ENCODE data around the gene RNF133. TPM values are rescaled to one million over a fixed set of nuclear protein-coding genes. Genes with fewer than 3 reads are reported as not detected.

The RNF133 gene
- 1.0 TPM for total RNA-seq

GRCh38 chr7:122699017-122699416, at the start of gene RNF133:
TSS of gene RNF133 (minus strand) at chr7:122699117. CDS start at chr7:122698918, 199 bp downstream.
- Histone ChIP-seq H3K36me3 (ENCODE audit: control insufficient read depth in 3 of 3, insufficient read depth in 3 of 3, low read length in 3 of 3) (no peaks in the 10 kb centered on the region), H3K9me3 (ENCODE audit: control insufficient read depth in 3 of 3, low read length in 3 of 3) (no peaks in the 10 kb centered on the region), H3K27ac (ENCODE audit: low read depth, low read length) (no peak within 1 kb of the TSS), H3K27me3 (ENCODE audit: control insufficient read depth in 3 of 3, insufficient read depth in 3 of 3, low read length in 3 of 3) (no peaks in the 10 kb centered on the region), H3K4me3 (ENCODE audit: low read length in 3 of 3) (no peak within 1 kb of the TSS), H3K9ac (ENCODE audit: low read depth in 1 of 3, low read length in 3 of 3) (no peak within 1 kb of the TSS), H3K4me1 (ENCODE audit: control insufficient read depth in 3 of 3, insufficient read depth in 3 of 3, low read length in 3 of 3) (no peaks in the 10 kb centered on the region)

GRCh38 chr7:122748195-122748594, 49.3 kb upstream of the RNF133 start:
- Histone ChIP-seq H3K27ac (ENCODE audit: low read depth, low read length) (no peak overlapping the region), H3K36me3 (ENCODE audit: control insufficient read depth in 3 of 3, insufficient read depth in 3 of 3, low read length in 3 of 3) (no peaks in the 10 kb centered on the region), H3K27me3 (ENCODE audit: control insufficient read depth in 3 of 3, insufficient read depth in 3 of 3, low read length in 3 of 3) (no peaks in the 10 kb centered on the region), H3K4me3 (ENCODE audit: low read length in 3 of 3) (no peak overlapping the region), H3K9me3 (ENCODE audit: control insufficient read depth in 3 of 3, low read length in 3 of 3) (no peaks in the 10 kb centered on the region), H3K9ac (ENCODE audit: low read depth in 1 of 3, low read length in 3 of 3) (no peak overlapping the region), H3K4me1 (ENCODE audit: control insufficient read depth in 3 of 3, insufficient read depth in 3 of 3, low read length in 3 of 3) (no peaks in the 10 kb centered on the region)

GRCh38 chr7:122746948-122747347, 48.0 kb upstream of the RNF133 start:
- Histone ChIP-seq H3K4me1 (ENCODE audit: control insufficient read depth in 3 of 3, insufficient read depth in 3 of 3, low read length in 3 of 3) (no peaks in the 10 kb centered on the region), H3K27me3 (ENCODE audit: control insufficient read depth in 3 of 3, insufficient read depth in 3 of 3, low read length in 3 of 3) (no peaks in the 10 kb centered on the region), H3K4me3 (ENCODE audit: low read length in 3 of 3) (no peak overlapping the region), H3K27ac (ENCODE audit: low read depth, low read length) (no peak overlapping the region), H3K9me3 (ENCODE audit: control insufficient read depth in 3 of 3, low read length in 3 of 3) (no peaks in the 10 kb centered on the region), H3K9ac (ENCODE audit: low read depth in 1 of 3, low read length in 3 of 3) (no peak overlapping the region), H3K36me3 (ENCODE audit: control insufficient read depth in 3 of 3, insufficient read depth in 3 of 3, low read length in 3 of 3) (no peaks in the 10 kb centered on the region)

- H3K9ac ChIP-seq (ENCODE audit: low read depth in 1 of 3, low read length in 3 of 3): no peak overlapping the region
- no peaks in the 10 kb centered on the region for H3K27me3 ChIP-seq (ENCODE audit: control insufficient read depth in 3 of 3, insufficient read depth in 3 of 3, low read length in 3 of 3)
- no peaks in the 10 kb centered on the region for H3K36me3 ChIP-seq (ENCODE audit: control insufficient read depth in 3 of 3, insufficient read depth in 3 of 3, low read length in 3 of 3)
- no peak overlapping the region for H3K27ac ChIP-seq (ENCODE audit: low read depth, low read length)
- H3K9me3 ChIP-seq (ENCODE audit: control insufficient read depth in 3 of 3, low read length in 3 of 3): no peaks in the 10 kb centered on the region
- no peaks in the 10 kb centered on the region for H3K4me1 ChIP-seq (ENCODE audit: control insufficient read depth in 3 of 3, insufficient read depth in 3 of 3, low read length in 3 of 3)
- no peak overlapping the region for H3K4me3 ChIP-seq (ENCODE audit: low read length in 3 of 3)
Observed at GRCh38 chr7:122743211-122743610, 44.3 kb upstream of the RNF133 start.

GRCh38 chr7:122738947-122739346, 40.0 kb upstream of the RNF133 start:
- no peaks in the 10 kb centered on the region for H3K4me1 ChIP-seq (ENCODE audit: control insufficient read depth in 3 of 3, insufficient read depth in 3 of 3, low read length in 3 of 3)
- no peak overlapping the region for H3K9ac ChIP-seq (ENCODE audit: low read depth in 1 of 3, low read length in 3 of 3)
- H3K27ac ChIP-seq (ENCODE audit: low read depth, low read length): no peak overlapping the region
- no peaks in the 10 kb centered on the region for H3K27me3 ChIP-seq (ENCODE audit: control insufficient read depth in 3 of 3, insufficient read depth in 3 of 3, low read length in 3 of 3)
- no peaks in the 10 kb centered on the region for H3K36me3 ChIP-seq (ENCODE audit: control insufficient read depth in 3 of 3, insufficient read depth in 3 of 3, low read length in 3 of 3)
- H3K4me3 ChIP-seq (ENCODE audit: low read length in 3 of 3): no peak overlapping the region
- no peaks in the 10 kb centered on the region for H3K9me3 ChIP-seq (ENCODE audit: control insufficient read depth in 3 of 3, low read length in 3 of 3)

GRCh38 chr7:122736183-122736582, 37.3 kb upstream of the RNF133 start:
- Histone ChIP-seq H3K4me1 (ENCODE audit: control insufficient read depth in 3 of 3, insufficient read depth in 3 of 3, low read length in 3 of 3) (no peaks in the 10 kb centered on the region), H3K9ac (ENCODE audit: low read depth in 1 of 3, low read length in 3 of 3) (no peak overlapping the region), H3K9me3 (ENCODE audit: control insufficient read depth in 3 of 3, low read length in 3 of 3) (no peaks in the 10 kb centered on the region), H3K27me3 (ENCODE audit: control insufficient read depth in 3 of 3, insufficient read depth in 3 of 3, low read length in 3 of 3) (no peaks in the 10 kb centered on the region), H3K36me3 (ENCODE audit: control insufficient read depth in 3 of 3, insufficient read depth in 3 of 3, low read length in 3 of 3) (no peaks in the 10 kb centered on the region), H3K27ac (ENCODE audit: low read depth, low read length) (no peak overlapping the region), H3K4me3 (ENCODE audit: low read length in 3 of 3) (no peak overlapping the region)

- no peak overlapping the region for H3K4me3 ChIP-seq (ENCODE audit: low read length in 3 of 3)
- H3K4me1 ChIP-seq (ENCODE audit: control insufficient read depth in 3 of 3, insufficient read depth in 3 of 3, low read length in 3 of 3): no peaks in the 10 kb centered on the region
- H3K27me3 ChIP-seq (ENCODE audit: control insufficient read depth in 3 of 3, insufficient read depth in 3 of 3, low read length in 3 of 3): no peaks in the 10 kb centered on the region
- H3K9me3 ChIP-seq (ENCODE audit: control insufficient read depth in 3 of 3, low read length in 3 of 3): no peaks in the 10 kb centered on the region
- H3K27ac ChIP-seq (ENCODE audit: low read depth, low read length): no peak overlapping the region
- no peak overlapping the region for H3K9ac ChIP-seq (ENCODE audit: low read depth in 1 of 3, low read length in 3 of 3)
- H3K36me3 ChIP-seq (ENCODE audit: control insufficient read depth in 3 of 3, insufficient read depth in 3 of 3, low read length in 3 of 3): no peaks in the 10 kb centered on the region
Observed at GRCh38 chr7:122727759-122728158, 28.8 kb upstream of the RNF133 start.

- Histone ChIP-seq H3K9me3 (ENCODE audit: control insufficient read depth in 3 of 3, low read length in 3 of 3) (no peaks in the 10 kb centered on the region), H3K36me3 (ENCODE audit: control insufficient read depth in 3 of 3, insufficient read depth in 3 of 3, low read length in 3 of 3) (no peaks in the 10 kb centered on the region), H3K4me1 (ENCODE audit: control insufficient read depth in 3 of 3, insufficient read depth in 3 of 3, low read length in 3 of 3) (no peaks in the 10 kb centered on the region), H3K27me3 (ENCODE audit: control insufficient read depth in 3 of 3, insufficient read depth in 3 of 3, low read length in 3 of 3) (no peaks in the 10 kb centered on the region), H3K27ac (ENCODE audit: low read depth, low read length) (no peak overlapping the region), H3K9ac (ENCODE audit: low read depth in 1 of 3, low read length in 3 of 3) (no peak overlapping the region), H3K4me3 (ENCODE audit: low read length in 3 of 3) (no peak overlapping the region)
Observed at GRCh38 chr7:122727354-122727753, 28.4 kb upstream of the RNF133 start.

GRCh38 chr7:122726881-122727280, 28.0 kb upstream of the RNF133 start:
- no peak overlapping the region for H3K9ac ChIP-seq (ENCODE audit: low read depth in 1 of 3, low read length in 3 of 3)
- no peaks in the 10 kb centered on the region for H3K4me1 ChIP-seq (ENCODE audit: control insufficient read depth in 3 of 3, insufficient read depth in 3 of 3, low read length in 3 of 3)
- no peaks in the 10 kb centered on the region for H3K9me3 ChIP-seq (ENCODE audit: control insufficient read depth in 3 of 3, low read length in 3 of 3)
- no peak overlapping the region for H3K4me3 ChIP-seq (ENCODE audit: low read length in 3 of 3)
- H3K36me3 ChIP-seq (ENCODE audit: control insufficient read depth in 3 of 3, insufficient read depth in 3 of 3, low read length in 3 of 3): no peaks in the 10 kb centered on the region
- H3K27ac ChIP-seq (ENCODE audit: low read depth, low read length): no peak overlapping the region
- no peaks in the 10 kb centered on the region for H3K27me3 ChIP-seq (ENCODE audit: control insufficient read depth in 3 of 3, insufficient read depth in 3 of 3, low read length in 3 of 3)

- Histone ChIP-seq H3K9me3 (ENCODE audit: control insufficient read depth in 3 of 3, low read length in 3 of 3) (no peaks in the 10 kb centered on the region), H3K9ac (ENCODE audit: low read depth in 1 of 3, low read length in 3 of 3) (no peak overlapping the region), H3K4me1 (ENCODE audit: control insufficient read depth in 3 of 3, insufficient read depth in 3 of 3, low read length in 3 of 3) (no peaks in the 10 kb centered on the region), H3K27ac (ENCODE audit: low read depth, low read length) (no peak overlapping the region), H3K27me3 (ENCODE audit: control insufficient read depth in 3 of 3, insufficient read depth in 3 of 3, low read length in 3 of 3) (no peaks in the 10 kb centered on the region), H3K36me3 (ENCODE audit: control insufficient read depth in 3 of 3, insufficient read depth in 3 of 3, low read length in 3 of 3) (no peaks in the 10 kb centered on the region), H3K4me3 (ENCODE audit: low read length in 3 of 3) (no peak overlapping the region)
Observed at GRCh38 chr7:122724366-122724765, 25.4 kb upstream of the RNF133 start.

GRCh38 chr7:122719010-122719578, 20.2 kb upstream of the RNF133 start:
- H3K9ac ChIP-seq (ENCODE audit: low read depth in 1 of 3, low read length in 3 of 3): no peak overlapping the region

More at GRCh38 chr7:122719010-122719578, 20.2 kb upstream of the RNF133 start:
- Histone ChIP-seq H3K9me3 (ENCODE audit: control insufficient read depth in 3 of 3, low read length in 3 of 3) (no peaks in the 10 kb centered on the region), H3K36me3 (ENCODE audit: control insufficient read depth in 3 of 3, insufficient read depth in 3 of 3, low read length in 3 of 3) (no peaks in the 10 kb centered on the region), H3K4me3 (ENCODE audit: low read length in 3 of 3) (no peak overlapping the region), H3K27me3 (ENCODE audit: control insufficient read depth in 3 of 3, insufficient read depth in 3 of 3, low read length in 3 of 3) (no peaks in the 10 kb centered on the region), H3K27ac (ENCODE audit: low read depth, low read length) (no peak overlapping the region), H3K4me1 (ENCODE audit: control insufficient read depth in 3 of 3, insufficient read depth in 3 of 3, low read length in 3 of 3) (no peaks in the 10 kb centered on the region)
